K562 (cell line): ENCODE results near the gene TPPP. TPM values are rescaled to one million over a fixed set of nuclear protein-coding genes. Genes with fewer than 3 reads are reported as not detected.

Experiments
- CBX1 ChIP-seq: sonication (generic); IDR thresholded peaks from 2 replicates; pipeline ENCODE4 v1.6.1; 2016; ENCODE audit warnings: antibody characterized with exemption, low read depth, mild to moderate bottlenecking
- CEBPZ ChIP-seq: fragments of 150-350 bp; IDR thresholded peaks from 2 replicates; pipeline ENCODE4 v1.6.1; 2014; ENCODE audit warnings: low read depth, mild to moderate bottlenecking, low read length, borderline replicate concordance
- CREB5 ChIP-seq: fragments of 250-450 bp; sonication (Bioruptor Pico); IDR thresholded peaks from 2 replicates; pipeline ENCODE4 v1.5.0; 2020; ENCODE audit warnings: mild to moderate bottlenecking
- ETS2 ChIP-seq: IDR thresholded peaks from 2 replicates; pipeline ENCODE4 v1.6.1; 2016; ENCODE audit warnings: borderline replicate concordance, missing genetic modification characterization, mild to moderate bottlenecking, moderate library complexity, missing compliant biosample characterization; ENCODE audit not compliant: poor library complexity, severe bottlenecking
- GTF3C2 ChIP-seq: IDR thresholded peaks from 3 replicates; pipeline ENCODE4 v1.6.1; 2011; ENCODE audit warnings: borderline replicate concordance, mild to moderate bottlenecking, moderate library complexity; ENCODE audit not compliant: insufficient read length; ENCODE audit errors: extremely low read depth
- NFATC3 ChIP-seq: fragments of 450-650 bp; IDR thresholded peaks from 2 replicates; pipeline ENCODE4 v1.6.1; 2017; ENCODE audit warnings: mild to moderate bottlenecking
- UBTF ChIP-seq, 2 experiments: IDR thresholded peaks; 2 replicates each; pipeline ENCODE4 v1.6.1; 2012; ENCODE audit warnings: improper control_type of control experiment in 2 of 2, low read depth in 2 of 2, low read length in 2 of 2, borderline replicate concordance in 1 of 2
- ZBTB5 ChIP-seq: fragments of 450-650 bp; IDR thresholded peaks from 2 replicates; pipeline ENCODE4 v1.6.1; 2017; ENCODE audit warnings: antibody characterized with exemption
- ZBTB9 ChIP-seq: fragments of 450-650 bp; formaldehyde crosslinking; IDR thresholded peaks from 2 replicates; pipeline ENCODE4 v1.4.0; 2020; ENCODE audit warnings: mild to moderate bottlenecking, moderate library complexity
- ZNF197 ChIP-seq: fragments of 200-800 bp; sonication (Bioruptor generic); IDR thresholded peaks from 2 replicates; pipeline ENCODE4 v1.6.1; 2016; ENCODE audit warnings: low read depth, missing genetic modification characterization, missing compliant biosample characterization
- polyA plus RNA-seq, 8 experiments: library from polyadenylated mRNA; depleted of rRNA in 4 of 8; stranded (reverse) in 5 of 8; unstranded in 3 of 8; fragments of >200 nt; fragmentation: Nextera tagmentation in 2 of 8; fragmentation: Illumina TruSeq in 1 of 8; extraction: Ambion mirVana in 2 of 8; extraction: Trizol in 1 of 8; gene quantifications; 2 replicates each; pipeline versions ENCODE4 v1.2.1 to v1.2.3, GENCODE V29; 2011 to 2014; ENCODE audit warnings: inconsistent platforms in 1 of 8, missing spikeins in 1 of 8
- total RNA-seq, 7 experiments: library from RNA; depleted of rRNA in 6 of 7; stranded (reverse); fragments of >200 nt in 6 of 7; fragmentation: Illumina TruSeq in 2 of 7; extraction: Trizol in 2 of 7; gene quantifications; 2 replicates each; pipeline versions ENCODE4 v1.2.1 to v1.2.3, GENCODE V29; 2011 to 2021; ENCODE audit warnings: low replicate concordance in 1 of 7

TPPP gene
- total and polyA plus RNA-seq, 9 of the 15 experiments (the other 6 are each of a cell fraction or from before 2014, with no cell fraction given), result 0.01 to 0.07 (median 0.03) TPM; not detected in 6

GRCh38 chr5:671459-672328 lies 21.5 kb downstream of the TPPP start (continued):
- TF ChIP-seq CEBPZ (no peak), ZBTB9 (CRISPR knock-in tag) (peak; percentile 46; the same call in 1 of the 2 replicates), GTF3C2 (no peak), ETS2 (tag) (no peak), ZNF197 (CRISPR knock-in tag) (no peak), ZBTB5 (no peak), UBTF (IDR thresholded peaks at IDR 0.05; ENCODE audit: borderline replicate concordance in 1 of 2, low read depth in 2 of 2, low read length in 2 of 2) (no peak), CREB5 (CRISPR knock-in tag) (no peak), NFATC3 (no peak), CBX1 (no peak)
